ENCODE measurements around the gene CLDND2. TPM values are rescaled to one million over a fixed set of nuclear protein-coding genes. Genes with fewer than 3 reads are reported as not detected.

The CLDND2 gene
- total and polyA plus RNA-seq, 10 of the 15 experiments (the other 5 are each of a cell fraction or from before 2014, with no cell fraction given): 0.24 to 7.1 (median 1.8) TPM; not detected in 1

DNA sequence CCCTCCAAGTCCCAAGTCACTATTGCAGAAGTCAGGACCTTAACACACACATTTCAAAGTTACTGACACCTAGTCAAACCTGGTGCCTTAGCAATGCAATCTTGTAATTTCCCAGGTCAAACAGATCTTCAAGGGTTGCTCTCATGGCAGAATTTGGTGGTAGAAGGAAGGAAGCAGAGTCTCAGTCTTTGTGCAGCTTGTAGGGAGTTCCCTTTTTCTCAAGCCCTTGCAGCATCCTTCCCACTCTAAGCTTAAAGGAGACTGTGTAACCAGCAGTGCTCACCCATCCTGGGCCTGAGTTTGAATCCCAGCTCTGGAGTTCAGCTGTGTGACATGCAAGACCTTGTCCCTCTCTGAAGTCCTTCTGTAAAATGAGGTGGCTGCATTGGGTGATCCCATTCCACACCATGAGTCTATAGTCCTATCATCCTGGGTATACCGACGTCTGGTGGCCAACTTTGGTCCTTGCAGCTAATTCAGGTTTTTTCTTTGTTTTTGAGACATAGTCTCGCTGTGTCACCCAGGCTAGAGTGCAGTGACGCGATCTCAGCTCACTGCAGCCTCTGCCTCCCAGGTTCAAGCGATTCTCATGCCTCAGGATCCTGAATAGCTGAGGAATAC is 38.8 kb upstream of the CLDND2 start:
- Histone ChIP-seq H3K9me3 (replicated peaks; ENCODE audit: control insufficient read depth, insufficient read depth, low read length) (no peaks in the 10 kb centered on the region; the same call in 2 of the 3 replicates), H2AFZ (ENCODE audit: control insufficient read depth, low read depth, low read length) (no peak overlapping the region), H3K4me1 (ENCODE audit: control insufficient read depth, insufficient read depth, low read length) (peaks cover 14% of the 10 kb centered on the region), H3K4me2 (ENCODE audit: control insufficient read depth, insufficient read depth) (no peak overlapping the region), H3K36me3 (ENCODE audit: control insufficient read depth in 2 of 2, insufficient read depth in 2 of 2, low read length in 1 of 2) (no peaks in the 10 kb centered on the region), H4K20me1 (ENCODE audit: control insufficient read depth, insufficient read depth) (no peaks in the 10 kb centered on the region), H3K79me2 (ENCODE audit: control insufficient read depth, insufficient read depth, low read length) (no peaks in the 10 kb centered on the region), H3K4me3 (no peak overlapping the region), H3K9ac (ENCODE audit: control insufficient read depth, insufficient read depth, low read length) (no peak overlapping the region), H3K27ac (ENCODE audit: control insufficient read depth, insufficient read depth) (no peak overlapping the region), H3K27me3 (replicated peaks in 1 of 2; ENCODE audit: control insufficient read depth in 2 of 2, insufficient read depth in 2 of 2, low read length in 1 of 2) (no peaks in the 10 kb centered on the region)
- 12% methylated on average over 6 of the region's 6 CpGs for WGBS (ENCODE audit: insufficient coverage, insufficient replicate concordance, low lambda C conversion rate, missing lambda C conversion rate)
- CTCF ChIA-PET: interaction anchor here (0.8 to 5.7 kb wide), 11 partner anchors 10 to 67 kb away, joined by 3 to 49 read pairs (median 6); partner anchors contain the start of genes SIGLEC10 and VSIG10L
- intact Hi-C loops (cut with micrococcal nuclease; ENCODE audit: unreplicated experiment): loop anchor here (1.0 kb wide), 1 partner anchor 69 kb away; no protein-coding TSS in a partner anchor
- POLR2A ChIA-PET: interaction anchor here (0.9 to 1.4 kb wide), 3 partner anchors 11 to 68 kb away, joined by 3 to 4 read pairs (median 3); partner anchors contain the start of gene SIGLEC10
- BruUV-seq (replicated peaks): no TSS peak
- FAIRE-seq (peak; percentile 75), DNase-seq (ENCODE audit: low read depth, low spot score) (no peak), ATAC-seq (peak; percentile 89)
- in situ Hi-C loops (cut with MboI): no loop called here
- SMC1A ChIA-PET (ENCODE audit: uncharacterized antibody, unreplicated experiment): interaction anchor here (0.9 to 2.4 kb wide), 8 partner anchors 8 to 69 kb away, joined by 3 to 19 read pairs (median 5); partner anchors contain the start of gene SIGLEC10
- RAD21 ChIA-PET (ENCODE audit: unreplicated experiment): interaction anchor here (0.7 to 3.2 kb wide), 9 partner anchors 10 to 69 kb away, joined by 3 to 18 read pairs (median 7); partner anchors contain the start of genes SIGLEC10 and VSIG10L
- TF ChIP-seq RBBP5 (conservative IDR thresholded peaks at IDR 0.05) (no peak), MXI1 (IDR thresholded peaks at IDR 0.05; ENCODE audit: low read depth, low read length) (no peak), SPI1 (IDR thresholded peaks at IDR 0.05; ENCODE audit: borderline replicate concordance, insufficient read depth, low read depth, low read length) (peak; percentile 53; the same call in 1 of the 2 replicates), IRF4 (IDR thresholded peaks at IDR 0.05; ENCODE audit: low read depth, low read length) (no peak), RUNX3 (IDR thresholded peaks at IDR 0.05; ENCODE audit: low read length) (no peak), SMAD1 (IDR thresholded peaks at IDR 0.05; ENCODE audit: low read depth, partially characterized antibody) (no peak), EP300 (IDR thresholded peaks at IDR 0.05; ENCODE audit: borderline replicate concordance in 1 of 2, control insufficient read depth in 1 of 2, low read depth in 2 of 2, low read length in 2 of 2) (no peak), TCF7 (IDR thresholded peaks at IDR 0.05; ENCODE audit: borderline replicate concordance) (no peak), YY1 (IDR thresholded peaks at IDR 0.05; ENCODE audit: low read depth, low read length) (0 out of 2 replicates have a peak, but pooled peaks have one; percentile 24), ETV6 (conservative IDR thresholded peaks at IDR 0.05 in 1 of 2, IDR thresholded peaks at IDR 0.05 in 1 of 2; ENCODE audit: borderline replicate concordance in 1 of 2, low read depth in 1 of 2) (no peak), SMARCA5 (IDR thresholded peaks at IDR 0.05) (peak; percentile 68)
- TF ChIP-seq, protein P1, sequence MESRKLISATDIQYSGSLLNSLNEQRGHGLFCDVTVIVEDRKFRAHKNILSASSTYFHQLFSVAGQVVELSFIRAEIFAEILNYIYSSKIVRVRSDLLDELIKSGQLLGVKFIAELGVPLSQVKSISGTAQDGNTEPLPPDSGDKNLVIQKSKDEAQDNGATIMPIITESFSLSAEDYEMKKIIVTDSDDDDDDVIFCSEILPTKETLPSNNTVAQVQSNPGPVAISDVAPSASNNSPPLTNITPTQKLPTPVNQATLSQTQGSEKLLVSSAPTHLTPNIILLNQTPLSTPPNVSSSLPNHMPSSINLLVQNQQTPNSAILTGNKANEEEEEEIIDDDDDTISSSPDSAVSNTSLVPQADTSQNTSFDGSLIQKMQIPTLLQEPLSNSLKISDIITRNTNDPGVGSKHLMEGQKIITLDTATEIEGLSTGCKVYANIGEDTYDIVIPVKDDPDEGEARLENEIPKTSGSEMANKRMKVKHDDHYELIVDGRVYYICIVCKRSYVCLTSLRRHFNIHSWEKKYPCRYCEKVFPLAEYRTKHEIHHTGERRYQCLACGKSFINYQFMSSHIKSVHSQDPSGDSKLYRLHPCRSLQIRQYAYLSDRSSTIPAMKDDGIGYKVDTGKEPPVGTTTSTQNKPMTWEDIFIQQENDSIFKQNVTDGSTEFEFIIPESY (IDR thresholded peaks at IDR 0.05): no peak
- TF ChIP-seq, protein P2, sequence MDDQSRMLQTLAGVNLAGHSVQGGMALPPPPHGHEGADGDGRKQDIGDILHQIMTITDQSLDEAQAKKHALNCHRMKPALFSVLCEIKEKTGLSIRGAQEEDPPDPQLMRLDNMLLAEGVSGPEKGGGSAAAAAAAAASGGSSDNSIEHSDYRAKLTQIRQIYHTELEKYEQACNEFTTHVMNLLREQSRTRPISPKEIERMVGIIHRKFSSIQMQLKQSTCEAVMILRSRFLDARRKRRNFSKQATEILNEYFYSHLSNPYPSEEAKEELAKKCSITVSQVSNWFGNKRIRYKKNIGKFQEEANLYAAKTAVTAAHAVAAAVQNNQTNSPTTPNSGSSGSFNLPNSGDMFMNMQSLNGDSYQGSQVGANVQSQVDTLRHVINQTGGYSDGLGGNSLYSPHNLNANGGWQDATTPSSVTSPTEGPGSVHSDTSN (IDR thresholded peaks at IDR 0.05; ENCODE audit: insufficient replicate concordance, low read depth, low read length): no peak
- TF ChIP-seq, protein P3, sequence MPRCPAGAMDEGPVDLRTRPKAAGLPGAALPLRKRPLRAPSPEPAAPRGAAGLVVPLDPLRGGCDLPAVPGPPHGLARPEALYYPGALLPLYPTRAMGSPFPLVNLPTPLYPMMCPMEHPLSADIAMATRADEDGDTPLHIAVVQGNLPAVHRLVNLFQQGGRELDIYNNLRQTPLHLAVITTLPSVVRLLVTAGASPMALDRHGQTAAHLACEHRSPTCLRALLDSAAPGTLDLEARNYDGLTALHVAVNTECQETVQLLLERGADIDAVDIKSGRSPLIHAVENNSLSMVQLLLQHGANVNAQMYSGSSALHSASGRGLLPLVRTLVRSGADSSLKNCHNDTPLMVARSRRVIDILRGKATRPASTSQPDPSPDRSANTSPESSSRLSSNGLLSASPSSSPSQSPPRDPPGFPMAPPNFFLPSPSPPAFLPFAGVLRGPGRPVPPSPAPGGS (IDR thresholded peaks at IDR 0.05; ENCODE audit: borderline replicate concordance, insufficient read depth, low read depth, low read length, poor library complexity, severe bottlenecking): no peak
